GM12875 (cell line): Measurements from ENCODE around the gene ZNF239.
"Not testable (repeated sequence)": the region's sequence is repeated elsewhere in the genome, so short reads cannot be mapped to it uniquely, and the experiment has no call there.

Source experiments
- H3K4me3 ChIP-seq: one replicate; pipeline ENCODE4 v1.5.1; 2011; ENCODE audit warnings: low read depth, low read length, control low read depth
- CTCF ChIP-seq: IDR thresholded peaks from 2 replicates; pipeline ENCODE4 v1.5.1; 2011; ENCODE audit warnings: low read depth, mild to moderate bottlenecking, control low read depth, inconsistent platforms, low read length, moderate library complexity, borderline replicate concordance; ENCODE audit not compliant: insufficient read depth

ZNF239 gene

DNA sequence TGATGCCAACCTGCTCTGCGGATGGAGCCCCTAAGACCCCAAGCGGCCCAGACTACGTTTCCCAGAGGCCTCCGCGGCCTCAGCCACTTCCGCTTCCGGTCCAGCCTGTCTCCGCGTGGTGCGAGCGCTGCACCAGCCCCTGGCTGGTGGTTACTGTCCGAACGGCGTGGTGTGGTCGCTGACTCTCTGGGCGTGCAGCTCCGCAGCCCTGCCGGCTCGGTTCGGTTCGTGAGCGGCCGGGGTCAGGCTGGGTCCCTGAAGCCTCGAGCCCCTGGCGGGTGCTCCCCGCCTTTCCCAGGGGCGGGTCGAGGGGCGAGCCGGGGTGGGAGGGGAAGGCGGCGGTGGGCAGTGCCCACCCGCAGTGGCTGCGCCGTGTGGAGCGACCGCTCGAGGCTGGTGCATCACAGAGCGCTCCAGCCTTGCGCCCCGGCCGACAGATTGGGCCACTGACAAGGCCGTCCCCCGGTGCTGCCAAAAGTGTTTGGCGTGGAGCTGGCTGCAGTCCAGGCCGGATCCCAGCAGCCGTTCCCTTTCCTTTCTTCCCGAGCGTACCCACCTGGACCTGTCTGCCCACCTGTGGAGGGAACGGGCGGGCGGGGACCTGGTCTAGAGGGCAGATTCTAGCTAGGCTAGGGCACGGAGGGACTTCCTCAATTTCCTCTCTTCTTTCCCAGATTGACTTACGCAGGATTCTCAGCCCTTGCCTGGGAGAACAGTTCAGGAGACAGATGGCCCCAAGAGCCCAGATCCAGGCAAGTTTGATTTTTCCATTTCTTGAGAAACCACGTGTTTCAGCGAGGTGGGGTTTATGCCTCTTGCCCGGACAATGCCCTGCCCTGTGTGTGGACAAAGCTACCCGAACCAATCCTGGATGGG, 32.1 kb upstream of the ZNF239 start, which contains the start of gene ZNF485:
Gene ZNF485 (plus strand): TSS at position 116 of the 876 bp plus-strand sequence. CDS start 613 bp downstream, at position 729.
- H3K4me3 ChIP-seq = peak within 1 kb of the TSS; percentile 86
- TF ChIP-seq CTCF = no peak

DNA sequence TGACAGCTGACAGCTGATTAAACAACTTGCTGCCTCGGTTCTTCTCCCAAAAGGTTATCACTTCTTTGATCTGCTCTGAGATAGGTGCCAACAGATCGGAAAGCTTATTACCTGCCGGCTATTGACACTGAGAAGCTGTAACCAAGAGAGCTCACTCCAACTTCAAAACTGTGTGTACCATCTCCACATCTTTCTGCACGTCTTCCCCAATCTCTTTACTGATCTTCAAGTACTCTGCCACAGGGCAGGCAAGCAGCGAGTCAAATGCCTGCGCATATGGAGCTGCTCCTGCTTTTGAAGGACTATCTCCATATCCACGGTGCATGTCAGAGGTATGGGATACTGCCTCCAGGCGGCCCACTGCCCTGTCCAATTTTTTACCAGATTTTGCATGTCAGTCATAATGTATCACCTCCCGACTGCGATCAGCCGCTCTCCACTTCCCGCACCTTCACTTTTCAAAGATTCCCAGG, 31.5 kb upstream of the ZNF239 start:
- peak overlapping the region; percentile 86 for H3K4me3 ChIP-seq
- no peak for TF ChIP-seq CTCF

- not testable (repeated sequence) for H3K4me3 ChIP-seq
Measured at GRCh38 chr10:43601576-43601975, 27.2 kb upstream of the ZNF239 start.

DNA sequence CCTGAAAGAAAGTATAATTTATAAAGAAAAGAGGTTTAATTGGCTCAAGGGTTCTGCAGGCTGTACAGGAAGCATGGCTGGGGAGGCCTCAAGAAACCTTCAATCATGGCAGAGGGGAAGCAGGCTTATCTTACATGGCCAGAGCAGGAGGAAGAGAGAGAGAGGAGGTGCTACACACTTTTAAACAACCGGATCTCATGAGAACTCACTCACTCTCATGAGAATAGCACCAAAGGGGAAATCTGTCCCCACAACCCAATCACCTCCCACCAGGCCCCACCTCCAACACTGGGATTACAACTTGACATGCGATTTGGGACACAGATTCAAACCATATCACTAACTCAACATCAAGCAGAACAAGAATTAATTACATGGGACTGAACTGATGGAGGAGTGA, 24.9 kb upstream of the ZNF239 start:
- no peak for TF ChIP-seq CTCF
- no peak overlapping the region for H3K4me3 ChIP-seq

DNA sequence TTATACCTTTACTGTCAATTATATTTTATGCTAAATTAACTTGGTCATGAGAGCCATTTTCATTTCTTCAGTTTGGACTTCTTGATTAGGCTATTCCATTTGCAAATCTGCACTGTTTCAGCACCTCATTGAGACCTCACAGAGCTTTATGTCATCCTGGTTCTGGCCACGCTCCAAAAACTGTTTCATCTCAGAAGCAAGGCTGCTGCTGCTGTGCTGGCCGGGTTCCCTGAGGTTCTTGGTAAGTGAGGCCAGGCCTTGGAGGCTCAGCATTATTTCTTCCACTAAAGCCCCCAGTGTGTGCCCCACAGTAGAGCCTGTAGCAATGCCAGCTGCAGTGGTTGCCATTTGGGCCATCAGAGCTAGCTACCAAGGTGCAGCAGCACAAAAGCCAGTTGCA, 24.0 kb upstream of the ZNF239 start:
- TF ChIP-seq CTCF = no peak
- no peak overlapping the region for H3K4me3 ChIP-seq

DNA sequence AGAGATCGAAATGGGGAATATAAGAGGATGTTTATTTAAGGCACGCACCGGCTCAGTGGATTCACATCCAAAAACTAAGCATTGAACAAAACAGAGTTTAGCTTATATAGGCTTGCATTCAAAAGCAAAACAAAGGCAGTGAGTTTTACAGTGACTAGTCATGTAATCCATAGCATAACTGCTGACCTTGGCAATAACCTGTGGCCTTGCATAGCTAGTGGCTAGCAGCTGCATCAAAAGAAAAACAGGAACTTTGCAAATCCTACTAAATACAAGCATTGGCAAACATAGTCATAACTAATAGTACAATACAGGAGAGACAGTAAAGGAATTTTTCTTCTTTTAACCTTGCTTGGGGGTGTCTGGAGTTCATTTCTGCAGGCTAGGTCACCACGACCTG, 22.1 kb upstream of the ZNF239 start:
- no peak for TF ChIP-seq CTCF
- no peak overlapping the region for H3K4me3 ChIP-seq

- TF ChIP-seq CTCF = no peak
- H3K4me3 ChIP-seq = no peak overlapping the region
Measured at GRCh38 chr10:43595739-43596298, 21.4 kb upstream of the ZNF239 start.
